GM19452 (cell line): ENCODE measurements around the gene PLEKHN1.
A peak's percentile ranks its signal among the peaks of the same experiment; 100 is the strongest.

ENCODE experiments used
- ATAC-seq: cut with Tn5 transposase; IDR thresholded peaks from one replicate; pipeline ENCODE4 v1.9.1; 2021; ENCODE audit not compliant: unreplicated experiment

The PLEKHN1 gene

GRCh38 chr1:966135-966703 is at the start of gene PLEKHN1:
PLEKHN1 (plus strand) TSS chr1:966482; CDS start chr1:966532, 50 bp downstream.
- ATAC-seq = peak; percentile 34

DNA sequence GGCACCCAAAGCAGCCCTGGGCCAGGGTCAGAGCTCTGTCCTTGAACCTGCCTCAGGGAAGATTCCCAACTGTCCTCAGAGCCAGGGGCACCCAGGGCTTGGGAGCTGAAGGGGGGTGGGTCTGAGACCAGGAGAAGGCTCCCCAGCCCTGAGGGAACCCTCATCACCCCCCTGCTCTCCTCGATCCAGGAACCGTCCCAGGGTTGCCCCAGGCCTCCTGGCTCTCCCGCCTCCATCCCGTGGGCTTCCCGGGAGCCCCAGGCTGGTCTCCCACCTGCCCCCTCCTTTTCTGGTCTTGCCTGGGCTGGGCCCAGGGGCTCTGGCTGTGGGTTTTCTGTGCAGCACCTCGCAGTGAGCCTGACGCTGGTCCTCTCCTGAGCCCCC is 49.2 kb upstream of the PLEKHN1 start:
- ATAC-seq = no peak

- no peak for ATAC-seq
Measured at GRCh38 chr1:917466-918091, 48.7 kb upstream of the PLEKHN1 start.

DNA sequence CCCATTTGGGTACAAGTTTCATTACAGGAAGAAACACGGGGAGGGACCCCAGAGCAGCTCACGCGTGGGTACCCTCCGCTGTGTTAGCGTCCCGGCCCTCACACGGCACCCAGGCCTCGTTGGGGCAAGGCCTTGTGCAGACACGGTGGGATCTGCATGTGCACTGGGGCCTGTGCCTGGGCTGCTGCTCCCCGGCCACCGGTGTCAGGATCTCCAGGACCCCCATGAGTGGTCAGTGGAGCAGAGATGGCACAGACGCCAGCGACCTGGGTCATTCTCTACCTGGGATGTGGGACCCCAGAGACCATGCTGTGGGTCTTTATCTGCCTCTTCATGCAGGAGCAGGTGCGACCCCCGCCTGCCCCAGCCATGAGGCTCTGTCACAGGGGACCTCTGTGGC is 47.9 kb upstream of the PLEKHN1 start:
- no peak for ATAC-seq

- no peak for ATAC-seq
Measured at GRCh38 chr1:918843-919242, 47.4 kb upstream of the PLEKHN1 start.

DNA sequence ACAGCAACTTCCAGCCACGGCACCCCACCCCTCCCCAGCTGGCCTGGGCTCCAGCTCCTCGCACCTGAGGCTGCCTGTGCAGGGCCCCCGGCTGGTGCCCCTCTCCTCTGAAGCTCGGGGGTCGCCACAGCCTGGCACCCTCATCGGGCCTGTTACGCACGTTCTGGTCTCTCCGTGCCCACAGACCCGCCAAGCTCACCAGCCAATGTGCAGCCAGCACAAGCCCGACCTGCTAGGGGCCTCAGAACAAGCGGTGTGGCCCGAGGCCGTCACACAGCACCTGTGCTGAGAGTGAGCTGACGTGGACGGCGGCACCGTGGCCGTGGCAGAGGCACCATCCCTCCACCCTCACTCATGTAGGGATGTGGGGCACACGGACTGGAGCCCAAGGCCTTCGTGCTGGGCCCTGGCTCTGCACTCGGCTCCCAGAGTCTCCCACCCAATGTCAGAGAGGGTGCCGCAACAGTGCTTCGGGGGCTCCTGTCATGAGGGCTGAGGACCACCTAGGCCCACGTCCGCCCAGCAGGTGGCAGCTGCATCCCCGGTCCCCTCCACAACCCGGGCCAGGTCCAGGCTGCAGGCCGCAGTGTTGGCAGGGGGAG is 46.9 kb upstream of the PLEKHN1 start:
- no peak for ATAC-seq

GRCh38 chr1:920010-920409 is 46.3 kb upstream of the PLEKHN1 start:
- no peak for ATAC-seq

DNA sequence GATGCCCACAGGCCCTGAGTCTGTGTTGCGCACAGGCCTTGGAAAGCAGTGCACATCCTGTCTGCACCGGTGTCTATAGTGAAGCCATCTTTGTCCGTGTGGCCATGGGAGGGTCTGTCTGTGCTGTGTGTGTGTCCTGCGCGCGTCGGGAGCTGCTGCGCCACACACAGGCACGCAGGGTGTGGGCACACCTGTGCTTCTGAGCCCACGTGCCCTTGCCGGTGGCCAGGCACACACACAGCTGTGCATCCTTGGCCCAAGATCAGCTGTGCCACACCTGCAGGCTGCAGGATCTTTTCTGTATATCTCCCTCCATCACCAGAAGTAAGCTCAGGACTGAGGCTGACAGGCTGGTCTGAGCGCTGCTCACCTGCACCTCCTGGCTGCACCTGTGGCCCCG is 45.8 kb upstream of the PLEKHN1 start:
- ATAC-seq = no peak

- ATAC-seq = no peak
Measured at GRCh38 chr1:921011-921837, 45.1 kb upstream of the PLEKHN1 start.

GRCh38 chr1:923131-923990 is 42.9 kb upstream of the PLEKHN1 start, which contains the start of gene SAMD11:
SAMD11 (plus strand) TSS chr1:923923; CDS start chr1:924432, 509 bp downstream.
- ATAC-seq = no peak

- ATAC-seq = no peak
Measured at GRCh38 chr1:923991-924655, 42.2 kb upstream of the PLEKHN1 start.

DNA sequence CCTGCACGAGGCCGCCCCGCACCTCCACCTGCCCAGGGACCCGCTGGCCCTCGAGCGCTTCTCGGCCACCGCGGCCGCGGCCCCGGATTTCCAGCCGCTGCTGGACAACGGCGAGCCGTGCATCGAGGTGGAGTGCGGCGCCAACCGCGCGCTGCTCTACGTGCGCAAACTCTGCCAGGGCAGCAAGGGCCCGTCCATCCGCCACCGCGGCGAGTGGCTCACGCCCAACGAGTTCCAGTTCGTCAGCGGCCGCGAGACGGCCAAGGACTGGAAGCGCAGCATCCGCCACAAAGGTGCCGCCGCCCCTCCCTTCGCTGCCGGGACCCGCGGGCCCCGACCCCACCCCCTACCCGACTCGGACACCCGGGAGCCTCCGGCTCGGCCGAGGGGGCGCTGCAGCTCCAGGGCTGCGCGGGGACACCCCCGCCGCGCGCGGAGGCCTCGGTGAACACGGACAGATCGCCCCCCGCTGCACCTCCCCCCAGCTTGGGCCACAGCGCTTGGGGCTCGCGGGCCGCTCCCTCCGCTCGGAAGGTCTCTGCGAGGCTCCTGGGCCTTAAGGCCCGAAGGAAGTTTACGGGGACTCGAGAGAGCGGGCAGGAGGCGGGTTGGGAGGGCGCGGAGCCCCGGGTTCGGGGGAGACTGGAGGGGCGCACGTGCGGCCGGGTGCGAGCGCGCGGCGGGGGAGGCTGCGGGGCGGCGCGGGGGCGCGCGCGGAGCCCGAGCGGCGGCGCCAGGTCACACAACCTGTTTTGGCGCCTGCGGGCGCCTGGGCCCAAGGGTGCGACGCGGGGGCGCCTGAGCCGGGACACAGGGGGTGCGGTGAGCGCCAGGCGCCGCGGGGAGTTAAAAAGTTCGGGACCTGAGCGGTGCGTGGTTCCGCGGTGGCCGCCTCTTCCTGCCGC is 41.4 kb upstream of the PLEKHN1 start:
- no peak for ATAC-seq

DNA sequence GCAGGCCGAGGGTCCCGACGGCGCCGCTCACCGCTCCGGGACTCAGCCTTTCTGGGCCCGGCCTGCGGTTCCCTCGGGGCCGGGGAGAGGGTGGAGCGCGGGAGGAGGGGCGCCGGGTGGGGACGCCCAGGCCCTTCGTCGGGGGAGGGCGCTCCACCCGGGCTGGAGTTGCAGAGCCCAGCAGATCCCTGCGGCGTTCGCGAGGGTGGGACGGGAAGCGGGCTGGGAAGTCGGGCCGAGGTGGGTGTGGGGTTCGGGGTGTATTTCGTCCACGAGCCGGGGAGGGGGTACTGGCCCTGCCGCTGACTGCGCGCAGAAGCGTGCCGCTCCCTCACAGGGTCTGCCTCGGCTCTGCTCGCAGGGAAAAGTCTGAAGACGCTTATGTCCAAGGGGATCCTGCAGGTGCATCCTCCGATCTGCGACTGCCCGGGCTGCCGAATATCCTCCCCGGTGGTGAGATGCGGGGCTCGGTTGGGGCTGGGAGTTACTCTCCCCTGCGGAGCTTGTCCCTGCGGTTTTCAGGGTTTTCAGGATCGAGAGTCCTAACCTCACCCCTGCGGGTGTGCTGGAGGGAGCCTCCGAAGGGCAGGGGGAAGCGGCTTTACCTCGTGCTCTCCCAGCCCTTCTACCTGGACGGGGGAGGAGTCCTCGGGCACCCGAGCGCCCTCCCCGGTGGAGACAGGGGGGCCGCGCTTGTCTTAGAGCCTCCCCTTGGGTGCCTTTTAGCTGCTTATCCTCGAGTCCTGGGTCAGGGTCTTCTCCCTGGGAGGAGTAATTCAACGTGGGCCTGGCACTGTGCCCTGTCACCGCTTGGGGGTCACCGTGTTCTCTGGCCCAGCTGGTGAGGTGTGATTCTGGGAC is 40.5 kb upstream of the PLEKHN1 start:
- no peak for ATAC-seq

GRCh38 chr1:927234-927633 is 39.0 kb upstream of the PLEKHN1 start:
- ATAC-seq = no peak

DNA sequence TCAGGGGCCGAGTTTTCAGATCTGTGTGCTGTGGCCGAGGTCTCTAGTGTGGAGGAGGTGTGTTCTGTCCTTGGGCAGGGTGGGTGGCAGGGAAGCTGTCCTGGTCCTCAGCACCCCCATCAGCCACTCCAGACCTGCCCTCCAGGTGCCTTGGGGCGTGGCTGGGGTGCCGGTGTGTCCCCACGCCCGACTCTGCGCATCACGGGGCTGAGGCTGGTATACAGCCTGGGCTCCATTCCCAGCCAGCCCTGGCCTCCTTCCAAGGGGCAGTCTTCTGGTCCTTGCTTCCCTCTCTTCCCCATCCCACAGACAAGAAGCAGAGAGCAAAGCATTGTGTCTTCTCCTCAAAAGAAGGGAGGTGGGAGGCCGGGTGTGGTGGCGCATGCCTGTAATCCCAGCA is 38.5 kb upstream of the PLEKHN1 start:
- ATAC-seq = no peak

DNA sequence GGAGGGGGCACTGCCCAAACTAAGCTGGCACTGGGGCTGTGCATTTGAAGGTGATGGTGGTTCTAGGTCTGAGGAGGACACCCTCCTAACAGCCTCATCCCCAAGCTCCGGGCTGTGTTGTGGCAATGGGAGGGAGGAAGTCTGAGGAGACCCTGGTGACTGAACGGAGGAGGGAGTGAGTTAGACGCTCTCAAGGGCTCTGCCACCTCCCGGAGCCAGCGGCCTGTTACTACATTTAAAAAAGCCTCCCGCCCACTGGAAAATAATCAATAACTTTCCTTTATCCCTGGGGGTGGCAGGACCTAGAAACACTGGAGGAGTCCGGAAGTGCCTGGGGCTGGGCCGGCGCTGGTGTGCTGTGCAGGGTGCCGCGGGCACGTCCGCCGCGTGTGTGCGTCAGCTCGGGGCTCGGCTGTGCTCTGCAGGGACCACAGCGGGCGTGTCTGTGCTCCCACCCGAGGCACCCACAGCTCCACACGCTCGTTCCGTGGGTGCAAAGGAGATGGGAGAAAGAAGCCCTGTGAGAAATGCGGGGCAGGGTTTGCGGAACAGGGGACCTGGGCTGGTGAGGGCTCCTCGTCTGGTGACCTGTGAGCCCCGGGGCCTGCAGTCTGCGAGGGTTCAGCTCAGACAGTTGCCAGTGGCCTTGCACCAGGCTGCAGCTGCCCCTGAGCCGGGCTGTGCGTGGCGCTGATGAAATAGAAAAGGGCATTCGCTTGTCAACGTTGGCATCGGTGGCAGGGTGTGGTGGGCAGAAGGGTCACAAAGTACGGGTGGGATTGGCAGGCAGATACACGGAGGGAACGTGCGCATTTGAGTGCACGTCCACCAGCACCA is 37.2 kb upstream of the PLEKHN1 start:
- ATAC-seq = no peak
